ENCODE results near the gene CIZ1.
"Not testable (repeated sequence)": the region's sequence is repeated elsewhere in the genome, so short reads cannot be mapped to it uniquely, and the experiment has no call there.

Gene CIZ1

GRCh38 chr9:128190516-128191405, 611 bp downstream of the CIZ1 start:
- DNase-seq (ENCODE audit: low spot score) = no peak

GRCh38 chr9:128190013-128190412, 1.4 kb downstream of the CIZ1 start:
- no peak for DNase-seq (ENCODE audit: low spot score)

- DNase-seq (ENCODE audit: low spot score) = no peak
These were observed 3.2 kb downstream of the CIZ1 start for GRCh38 chr9:128188209-128188608.

GRCh38 chr9:128187361-128187760, 4.0 kb downstream of the CIZ1 start:
- DNase-seq (ENCODE audit: low spot score) = no peak

- no peak for DNase-seq (ENCODE audit: low spot score)
These were observed 5.1 kb downstream of the CIZ1 start for GRCh38 chr9:128185979-128186965.

- DNase-seq (ENCODE audit: low spot score) = no peak
These were observed 8.3 kb downstream of the CIZ1 start for GRCh38 chr9:128182893-128183588.

GRCh38 chr9:128181480-128181879, 9.9 kb downstream of the CIZ1 start:
- DNase-seq (ENCODE audit: low spot score) = not testable (repeated sequence)

- no peak for DNase-seq (ENCODE audit: low spot score)
These were observed 10.9 kb downstream of the CIZ1 start for GRCh38 chr9:128180447-128180846.

GRCh38 chr9:128180001-128180400, 11.4 kb downstream of the CIZ1 start:
- no peak for DNase-seq (ENCODE audit: low spot score)

- DNase-seq (ENCODE audit: low spot score) = no peak
These were observed 12.5 kb downstream of the CIZ1 start for GRCh38 chr9:128178806-128179431.

GRCh38 chr9:128175726-128176125, 15.6 kb downstream of the CIZ1 start:
- no peak for DNase-seq (ENCODE audit: low spot score)

GRCh38 chr9:128175102-128175563, 16.2 kb downstream of the CIZ1 start:
- no peak for DNase-seq (ENCODE audit: low spot score)

GRCh38 chr9:128174062-128174461, 17.3 kb downstream of the CIZ1 start:
- no peak for DNase-seq (ENCODE audit: low spot score)

- no peak for DNase-seq (ENCODE audit: low spot score)
These were observed 21.4 kb downstream of the CIZ1 start for GRCh38 chr9:128169925-128170324.

- no peak for DNase-seq (ENCODE audit: low spot score)
These were observed 21.9 kb downstream of the CIZ1 start for GRCh38 chr9:128169492-128169891.

GRCh38 chr9:128168731-128169308, 22.6 kb downstream of the CIZ1 start:
- no peak for DNase-seq (ENCODE audit: low spot score)

- no peak for DNase-seq (ENCODE audit: low spot score)
These were observed 24.2 kb downstream of the CIZ1 start for GRCh38 chr9:128167209-128167608.

- DNase-seq (ENCODE audit: low spot score) = no peak
These were observed 25.2 kb downstream of the CIZ1 start for GRCh38 chr9:128166169-128166568.

- DNase-seq (ENCODE audit: low spot score) = no peak
These were observed 27.0 kb downstream of the CIZ1 start for GRCh38 chr9:128164307-128164885.

- no peak for DNase-seq (ENCODE audit: low spot score)
These were observed 27.7 kb downstream of the CIZ1 start for GRCh38 chr9:128163523-128164306.
